Stimulated activated CD4-positive, alpha-beta T cell treated with anti-CD3 and anti-CD28 coated beads, Interleukin-4, amount 100 ng/mL, for 48 hours (primary cell): ENCODE data around the gene FXYD6.
"Not testable (repeated sequence)": the region's sequence is repeated elsewhere in the genome, so short reads cannot be mapped to it uniquely, and the experiment has no call there.

ENCODE experiments used
- DNase-seq, 2 donors: peaks; one replicate each; pipeline ENCODE4 v3.0.0-alpha.2; 2020; ENCODE audit warnings: low read depth in 2 of 2

Gene FXYD6

DNA sequence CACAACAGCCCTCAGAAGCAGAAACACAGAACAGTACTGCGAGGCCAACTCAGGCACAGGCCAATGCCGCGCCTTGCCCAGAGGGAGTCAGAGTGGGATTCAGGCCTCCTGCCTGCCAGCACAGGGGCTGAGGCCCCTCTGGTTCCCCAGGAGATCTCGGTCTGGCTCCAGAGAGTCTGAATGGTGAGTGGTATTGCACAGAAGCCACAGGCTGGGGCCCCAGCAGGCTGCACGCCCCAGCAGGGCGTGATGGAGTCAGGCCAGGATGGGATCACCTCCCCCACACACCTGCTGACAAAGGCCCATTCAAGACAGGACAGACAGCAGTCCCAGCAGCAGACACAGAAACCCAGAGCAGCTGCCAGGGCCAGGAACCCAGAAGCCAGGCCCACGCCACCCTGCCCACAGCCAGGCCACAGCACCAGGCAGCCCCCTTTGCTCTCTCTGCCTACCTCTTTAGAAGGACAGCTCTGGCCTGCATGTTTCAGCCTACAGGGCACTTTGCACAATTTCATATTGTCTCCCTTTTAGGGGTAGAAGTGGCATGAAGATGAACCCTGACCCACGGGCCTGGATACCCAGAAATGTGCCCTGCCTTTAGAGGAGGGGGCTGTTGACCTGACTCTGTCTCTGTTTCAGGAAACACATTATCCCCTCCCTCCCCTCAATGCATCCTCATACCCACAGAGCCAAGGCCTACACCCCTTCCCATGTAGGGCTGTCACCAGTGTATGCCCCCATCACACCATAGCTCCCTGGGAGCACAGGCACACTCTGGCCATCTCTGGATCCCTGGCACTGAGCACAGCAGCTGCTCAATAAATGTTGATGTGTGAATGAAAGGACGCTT is 6.1 kb downstream of the FXYD6 start:
- DNase-seq = no peak

DNA sequence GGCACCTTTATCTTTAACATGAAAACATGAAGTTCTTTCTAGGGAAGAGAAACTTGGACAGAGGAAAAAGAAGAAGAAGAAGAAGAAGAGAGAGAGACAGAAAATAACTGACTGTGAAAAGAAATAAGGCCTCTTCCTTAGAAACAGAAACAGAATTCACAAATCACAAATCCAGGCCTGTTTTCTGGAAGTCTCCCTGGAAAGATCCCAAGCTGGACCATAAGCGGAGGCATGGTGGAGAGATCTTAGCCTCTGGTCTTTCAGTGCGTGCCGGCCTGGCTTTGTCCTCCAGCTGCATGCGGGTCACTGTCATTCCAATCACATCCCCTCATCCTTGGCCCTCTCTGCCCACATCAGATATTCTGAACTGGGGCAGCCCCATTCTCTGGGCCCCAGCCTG is 6.9 kb downstream of the FXYD6 start:
- DNase-seq = no peak

DNA sequence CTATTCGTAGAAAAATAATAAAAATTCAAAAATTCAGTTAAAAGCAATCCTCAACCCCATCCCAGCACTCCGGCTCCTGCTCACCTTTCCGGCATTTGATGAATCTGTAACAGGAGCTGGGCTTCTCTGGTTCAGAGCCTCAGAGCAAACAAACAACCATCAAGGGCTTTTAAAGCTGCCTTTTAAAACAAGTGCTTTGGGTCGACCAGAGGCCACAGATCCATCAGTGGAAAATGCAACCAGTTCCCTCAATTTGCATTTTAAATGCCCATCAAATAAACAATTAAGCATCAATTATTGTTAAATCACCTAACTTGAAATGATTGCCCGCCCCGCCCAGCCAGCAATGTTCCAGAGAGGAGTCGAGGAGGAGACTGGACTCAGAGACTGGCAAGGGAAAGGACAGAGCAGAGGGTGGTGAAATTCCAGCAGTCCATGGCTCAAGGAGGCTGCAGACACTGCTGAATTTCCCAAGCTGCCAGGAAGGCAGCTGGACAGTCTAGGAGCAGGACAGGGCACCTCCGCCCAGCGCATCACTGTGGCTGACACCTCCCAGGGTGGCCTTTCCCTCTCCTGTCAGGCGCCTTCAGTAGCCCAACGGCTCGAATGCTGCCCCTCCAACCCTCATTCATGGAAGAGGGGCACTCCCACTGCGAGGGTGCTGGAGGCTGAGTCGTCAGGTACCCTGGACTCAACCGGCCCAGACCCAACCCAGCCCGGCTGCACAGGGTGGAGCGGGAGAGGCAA is 7.5 kb downstream of the FXYD6 start:
- no peak for DNase-seq

DNA sequence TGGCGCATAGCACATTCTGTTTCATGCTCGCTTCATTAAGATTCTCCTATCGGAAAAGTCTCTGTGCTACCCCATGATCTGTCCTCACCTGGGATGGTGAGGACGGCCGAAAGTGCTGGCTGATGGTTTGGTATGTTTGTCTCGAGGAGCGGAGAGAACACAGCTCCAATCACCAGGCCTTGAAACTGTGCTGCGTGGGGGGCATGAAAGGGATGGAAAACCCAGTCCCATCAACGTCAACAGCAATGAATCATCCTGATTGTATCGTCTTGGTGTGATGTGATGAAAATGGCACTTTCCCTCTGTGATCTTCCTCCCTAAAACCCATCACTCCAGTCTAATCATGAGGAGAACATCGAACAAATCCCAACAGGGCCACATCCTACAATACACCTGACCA is 8.4 kb downstream of the FXYD6 start:
- no peak for DNase-seq

DNA sequence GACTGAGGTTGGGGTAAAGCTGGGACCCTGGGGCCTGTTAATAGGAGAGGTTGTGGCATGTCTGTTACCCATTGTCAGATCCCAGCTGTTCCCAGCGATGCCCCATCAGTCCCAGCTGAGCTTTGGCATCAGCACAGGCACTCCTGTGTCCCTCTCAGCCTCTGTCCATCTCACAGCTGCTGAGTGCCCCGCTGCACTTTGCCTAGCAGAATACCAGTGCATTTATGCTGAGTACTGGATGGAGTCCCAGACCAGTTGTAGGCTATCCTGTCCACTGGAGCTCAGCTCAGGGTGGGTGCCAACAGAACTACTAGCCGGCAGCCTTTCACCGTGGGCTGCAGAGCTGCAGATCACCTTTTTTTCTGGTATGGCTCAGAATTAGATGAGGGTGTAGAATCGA is 9.9 kb downstream of the FXYD6 start:
- no peak for DNase-seq

DNA sequence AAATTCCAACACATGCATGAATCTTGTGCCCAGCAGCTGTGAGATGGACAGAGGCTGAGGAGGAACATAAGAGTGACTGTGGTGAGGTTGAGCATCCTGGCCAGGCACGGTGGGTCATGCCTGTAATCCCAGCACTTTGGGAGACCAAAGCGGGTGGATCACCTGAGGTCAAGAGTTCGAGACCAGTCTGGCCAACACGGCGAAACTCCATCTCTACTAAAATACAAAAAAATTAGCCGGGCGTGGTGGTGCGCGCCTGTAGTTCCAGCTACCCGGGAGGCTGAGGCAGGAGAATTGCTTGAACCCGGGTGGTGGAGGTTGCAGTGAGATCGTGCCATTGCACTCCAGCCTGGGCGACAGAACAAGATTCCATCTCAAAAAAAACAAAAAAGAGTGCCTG is 10.9 kb downstream of the FXYD6 start:
- DNase-seq = not testable (repeated sequence)

DNA sequence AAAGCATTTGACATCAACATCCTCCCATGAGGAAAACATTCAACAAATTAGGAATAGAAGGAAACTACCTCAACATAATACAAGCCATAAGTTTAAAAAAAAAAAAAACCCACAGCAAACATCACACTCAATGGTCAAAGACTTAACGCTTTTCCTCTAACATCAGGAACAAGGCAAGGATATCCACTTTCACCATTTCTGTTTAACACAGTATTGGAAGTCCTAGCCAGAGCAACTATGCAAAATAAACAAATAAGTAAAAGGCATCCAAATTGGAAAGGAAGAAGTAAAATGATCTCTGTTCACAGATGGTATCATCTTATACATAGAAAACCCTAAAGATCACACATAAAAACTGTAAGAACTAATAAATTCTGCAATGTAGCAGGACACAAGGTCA is 13.1 kb downstream of the FXYD6 start:
- no peak for DNase-seq

DNA sequence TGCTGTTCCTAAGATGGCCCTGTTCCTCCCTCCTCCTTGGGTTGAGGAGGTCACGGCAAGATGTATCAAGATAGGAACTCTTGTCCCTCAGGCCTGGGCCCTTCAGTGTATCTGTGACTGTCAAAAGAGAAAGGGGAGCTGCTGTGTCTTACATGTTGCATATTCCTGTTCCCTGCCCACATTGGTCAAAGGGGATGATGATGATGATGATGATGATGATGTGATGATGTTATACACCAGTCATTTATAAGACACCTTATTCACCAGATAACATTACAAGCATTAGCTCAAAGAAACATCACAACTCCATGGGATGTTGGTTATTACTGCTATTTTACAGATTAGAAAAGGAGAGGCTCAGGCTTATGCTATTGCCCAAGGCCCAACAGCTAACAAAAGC is 13.7 kb downstream of the FXYD6 start:
- DNase-seq = no peak

DNA sequence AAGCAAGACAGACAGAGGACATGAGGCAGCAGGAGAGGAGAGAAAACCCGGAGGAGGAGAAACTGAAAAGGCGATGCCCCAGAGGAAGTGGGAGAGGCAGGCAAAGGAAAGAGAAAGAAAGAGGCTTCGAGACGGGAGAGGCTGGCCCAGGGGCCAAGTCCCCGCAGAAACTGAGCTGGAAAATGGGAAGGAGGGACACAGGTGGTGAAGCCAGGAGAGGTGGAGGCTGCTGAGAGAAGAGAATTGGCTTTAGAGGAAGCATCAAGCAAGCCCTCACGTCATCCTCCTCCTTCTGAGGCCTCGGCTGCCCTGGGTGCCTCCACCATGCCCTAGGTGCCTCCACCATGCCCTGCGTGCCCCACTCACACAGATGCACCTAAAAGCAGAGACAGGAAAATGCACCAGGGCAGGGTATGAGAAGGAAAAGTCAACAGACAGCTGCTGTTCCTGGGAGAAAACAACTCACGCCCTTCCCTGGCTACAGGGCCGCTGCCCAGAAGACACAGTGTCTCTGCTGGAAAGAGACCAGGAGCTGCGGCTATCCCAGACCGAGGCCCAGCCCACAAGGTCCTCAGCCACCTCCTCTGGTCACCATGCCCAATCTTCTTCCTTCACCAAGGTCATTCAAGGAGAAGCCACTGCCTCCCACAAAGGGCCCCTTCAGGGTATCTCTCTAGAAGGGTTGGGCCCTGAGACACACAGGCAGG is 14.3 kb downstream of the FXYD6 start:
- no peak for DNase-seq

DNA sequence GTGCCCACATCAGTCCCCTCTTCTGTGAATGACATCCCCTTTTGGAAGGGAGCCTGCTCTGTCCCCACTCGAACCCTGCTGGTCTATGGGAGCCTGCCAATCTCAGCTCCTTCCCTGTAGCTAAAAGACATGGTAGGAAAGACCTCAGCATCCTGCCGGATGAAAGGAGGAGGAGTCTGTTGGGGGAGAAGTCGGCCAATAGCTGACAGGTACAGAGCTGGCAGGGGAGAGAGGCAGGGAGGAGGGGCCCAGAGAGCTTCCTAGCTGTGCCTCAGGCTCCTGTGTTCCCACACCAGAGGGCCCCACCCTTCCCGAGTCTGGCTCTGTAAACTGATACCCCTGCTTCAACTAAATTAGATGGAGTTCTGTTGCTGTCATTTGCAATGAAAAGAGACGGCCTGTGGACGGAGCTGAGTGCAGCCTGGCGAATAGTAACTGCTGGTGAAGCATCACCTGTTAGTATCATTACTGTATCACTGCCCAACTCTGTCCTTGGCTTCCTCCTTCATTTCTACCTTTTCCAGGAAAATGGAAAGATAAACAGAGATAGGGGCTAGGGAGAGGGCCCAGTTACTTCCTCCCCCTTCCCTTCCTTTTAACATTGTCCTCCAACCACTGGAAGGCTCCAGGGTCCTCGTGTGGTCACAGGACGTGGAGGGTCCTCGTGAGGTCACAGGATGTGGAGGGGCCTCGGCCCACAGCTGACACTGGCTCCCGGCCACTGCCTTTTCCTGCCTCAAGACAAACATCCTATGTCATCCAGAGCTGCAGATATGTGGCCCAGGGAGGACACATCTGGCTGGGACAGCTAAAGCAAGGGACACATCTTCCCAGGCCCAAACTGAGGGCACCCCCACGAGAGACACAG is 15.1 kb downstream of the FXYD6 start:
- no peak for DNase-seq

DNA sequence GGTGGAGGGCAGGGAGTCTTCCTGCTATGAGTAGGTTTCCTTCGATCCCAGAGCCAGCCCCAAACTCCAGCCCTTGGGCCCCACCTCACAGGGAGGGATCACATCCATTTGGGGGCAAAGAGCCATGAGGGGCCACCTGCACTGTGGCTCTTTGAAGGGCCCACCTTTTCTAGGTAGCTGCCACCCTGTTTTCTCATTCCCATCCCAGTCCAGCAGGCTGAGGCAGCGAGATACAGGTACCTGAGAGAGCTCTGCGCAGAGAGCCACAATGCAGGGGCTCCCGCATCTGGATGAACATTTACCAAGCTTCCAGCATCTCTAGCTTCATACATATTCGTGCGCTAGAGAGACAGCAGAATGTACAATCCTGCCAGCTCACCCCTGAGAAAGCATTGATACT is 16.3 kb downstream of the FXYD6 start:
- no peak for DNase-seq

DNA sequence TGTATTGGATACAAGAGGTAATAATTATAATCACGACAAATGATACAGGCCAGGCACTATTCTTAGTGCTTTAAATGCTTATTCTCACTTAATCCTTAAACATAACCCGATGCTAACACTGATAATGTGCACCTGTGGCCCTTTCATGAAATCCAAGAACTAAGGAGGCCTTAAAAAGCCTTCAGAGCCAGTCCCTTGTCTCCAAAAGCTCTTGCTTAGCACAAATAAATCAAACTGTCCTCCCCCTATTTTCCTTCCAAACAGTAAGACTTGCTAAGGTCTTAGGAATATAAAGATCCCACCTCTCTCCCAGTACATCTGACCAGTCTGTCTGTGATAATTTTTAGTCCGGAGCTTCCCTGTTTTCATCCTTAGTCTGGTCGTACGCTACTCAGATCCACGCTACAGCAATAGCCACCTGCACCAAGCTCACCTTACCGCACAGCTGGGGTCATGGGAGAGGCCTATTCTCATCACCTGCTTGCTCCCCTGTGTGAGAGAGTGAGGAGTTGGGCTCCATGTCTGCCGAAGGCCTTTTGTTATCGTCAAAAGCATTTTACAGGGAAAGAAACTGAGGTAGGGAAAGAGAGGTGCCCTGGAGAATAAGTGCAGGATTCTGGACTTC is 16.9 kb downstream of the FXYD6 start:
- no peak for DNase-seq

DNA sequence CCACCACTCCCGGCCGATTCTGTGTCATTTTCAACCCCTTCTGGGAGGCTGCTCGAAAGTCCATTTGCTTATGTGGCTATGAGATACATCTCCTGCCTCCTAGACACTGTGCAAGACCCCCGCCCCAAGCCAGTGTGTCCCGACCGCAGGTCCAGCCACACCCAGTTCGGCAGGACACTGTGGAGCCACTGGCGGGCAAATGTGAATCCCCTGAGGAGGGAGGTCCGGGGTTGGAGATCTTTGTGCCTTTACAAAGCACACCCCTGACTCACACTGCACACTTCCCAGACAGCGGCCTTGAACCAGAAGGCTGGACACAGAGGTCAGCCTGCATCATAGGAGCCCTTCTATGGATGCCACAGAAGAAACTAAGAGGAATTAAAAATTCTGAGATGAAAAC is 17.4 kb downstream of the FXYD6 start:
- DNase-seq = no peak

DNA sequence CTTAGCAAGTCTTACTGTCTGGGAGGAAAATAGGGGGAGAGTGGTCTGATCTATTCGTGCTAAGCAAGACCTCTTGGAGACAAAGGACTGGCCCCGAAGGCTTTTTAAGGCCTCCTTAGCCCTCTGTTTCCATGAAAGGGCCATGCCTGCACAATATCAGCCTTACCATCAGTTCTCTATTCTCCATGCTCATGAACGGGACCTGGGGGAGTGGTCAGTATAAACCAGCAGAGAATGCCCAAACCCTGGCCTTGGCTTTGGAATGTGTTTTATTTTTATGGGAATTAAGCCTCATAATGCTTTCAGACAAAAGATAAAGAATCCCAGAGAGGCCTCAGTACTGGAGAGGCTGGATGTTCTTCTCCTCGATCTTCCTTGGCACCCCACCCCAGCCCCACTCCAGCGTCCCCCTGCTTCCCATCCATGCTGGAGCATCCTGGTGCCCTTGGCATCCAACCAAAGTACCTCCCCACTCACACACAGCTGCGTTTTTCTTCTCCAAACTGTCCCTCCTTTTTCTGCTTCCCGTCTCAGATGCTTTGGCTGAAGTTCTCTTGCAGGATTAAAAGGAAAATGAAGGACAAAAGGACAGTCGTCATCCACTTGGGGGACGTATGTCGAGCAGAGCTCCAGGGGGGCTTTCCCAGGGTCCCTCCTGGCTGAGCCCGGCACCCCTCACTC is 18.6 kb downstream of the FXYD6 start:
- no peak for DNase-seq

DNA sequence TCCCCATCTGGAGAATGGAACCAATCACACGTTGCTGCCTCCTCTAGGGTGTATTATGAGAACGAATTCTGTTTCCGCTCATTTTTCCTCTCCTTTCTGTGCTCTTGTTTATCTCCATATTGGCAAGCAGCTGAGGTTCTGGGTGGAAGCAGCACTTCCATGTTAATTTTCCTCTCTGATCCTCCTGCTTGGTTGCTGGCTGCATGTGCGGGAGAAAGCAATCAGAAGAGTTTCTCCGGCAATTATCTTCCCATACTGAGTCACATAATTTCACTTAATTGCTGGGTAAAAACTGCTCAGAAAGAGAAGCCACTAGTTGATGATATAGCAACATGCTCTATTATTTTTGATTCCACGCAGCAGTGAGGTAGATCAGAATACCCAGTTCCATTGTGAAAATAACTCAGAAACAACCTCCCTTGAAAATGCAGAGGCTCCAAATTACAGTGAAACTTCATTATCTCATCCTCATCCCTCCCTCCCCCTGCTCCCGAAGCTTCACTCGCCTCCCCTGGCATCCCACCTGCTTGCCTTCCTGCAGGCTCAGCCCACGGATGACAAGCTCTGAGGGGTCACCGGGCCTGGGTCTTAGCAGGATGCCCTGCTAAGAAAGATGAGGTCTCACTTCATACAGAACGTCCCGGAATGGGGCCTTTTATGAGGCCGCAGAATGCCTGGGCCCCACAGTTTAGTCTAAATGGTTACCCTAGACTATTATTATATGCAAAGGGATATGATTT is 20.4 kb downstream of the FXYD6 start:
- no peak for DNase-seq

DNA sequence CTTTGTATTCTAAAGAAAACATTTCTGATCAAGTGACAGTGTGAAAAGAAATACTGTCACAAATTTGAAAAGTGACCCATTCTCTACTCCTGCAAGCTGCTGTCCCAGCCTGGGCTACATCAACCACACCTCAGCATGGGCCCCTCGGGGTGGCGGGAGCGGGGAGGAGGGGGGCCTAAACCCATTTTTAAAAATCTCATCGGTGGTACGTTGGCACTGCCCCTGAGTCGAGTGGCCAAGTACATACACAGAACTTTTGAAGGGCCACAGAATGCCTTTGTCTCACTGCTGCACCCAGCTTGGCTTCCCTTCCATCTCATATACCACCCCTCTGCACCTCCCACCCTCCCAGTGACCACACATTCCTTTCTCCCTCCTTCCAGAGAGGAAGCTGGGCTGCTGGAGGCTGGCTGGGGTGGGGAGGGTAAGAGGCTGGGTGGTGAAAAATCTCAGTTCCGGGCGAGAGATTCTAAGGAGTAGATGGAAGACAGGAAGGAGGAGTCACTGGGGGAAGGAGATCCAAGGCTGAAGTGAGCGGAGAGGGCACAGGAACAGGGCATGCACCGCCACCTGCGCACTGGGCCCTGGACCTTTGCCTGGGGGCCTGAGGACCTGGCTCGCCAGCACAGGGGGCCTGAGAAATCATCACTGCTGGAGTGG is 21.1 kb downstream of the FXYD6 start:
- no peak for DNase-seq

DNA sequence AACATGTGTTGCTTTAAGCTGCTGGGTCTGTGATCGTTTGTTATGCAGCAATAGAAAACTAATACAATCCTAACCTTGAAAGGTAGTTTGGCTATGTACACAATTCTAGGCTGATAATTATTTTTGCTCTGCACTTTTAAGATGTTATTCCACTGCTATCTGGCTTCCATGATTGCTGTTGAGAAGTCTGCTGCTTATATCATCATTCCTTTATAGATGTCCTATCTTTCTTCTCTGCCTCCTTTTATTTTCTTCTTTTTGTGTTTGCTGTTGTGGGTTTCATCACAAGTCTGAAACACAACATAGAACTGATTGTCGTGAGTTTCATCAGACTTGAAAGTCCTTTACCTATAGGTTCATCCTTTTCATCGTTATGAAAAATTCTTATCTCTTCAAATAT is 24.1 kb downstream of the FXYD6 start:
- DNase-seq = no peak

DNA sequence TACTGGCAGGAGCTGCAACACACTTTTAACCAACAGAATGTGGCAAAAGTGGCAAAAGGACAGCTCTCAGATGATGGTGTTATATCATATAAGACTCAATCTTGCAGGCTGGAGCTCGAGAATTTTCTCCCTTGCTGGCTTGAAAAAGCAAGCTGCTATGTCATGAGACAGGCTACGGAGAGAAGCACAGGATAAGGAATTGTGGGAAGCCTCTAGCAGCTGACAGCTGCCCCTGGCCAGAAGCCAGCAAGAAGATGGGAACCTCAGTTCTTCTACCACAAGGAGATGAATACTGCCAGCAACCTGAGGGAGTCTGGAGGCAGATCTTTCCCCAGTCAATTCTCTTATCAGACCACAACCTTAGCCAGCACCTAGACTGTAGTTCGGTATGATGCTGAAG is 24.6 kb downstream of the FXYD6 start:
- no peak for DNase-seq

DNA sequence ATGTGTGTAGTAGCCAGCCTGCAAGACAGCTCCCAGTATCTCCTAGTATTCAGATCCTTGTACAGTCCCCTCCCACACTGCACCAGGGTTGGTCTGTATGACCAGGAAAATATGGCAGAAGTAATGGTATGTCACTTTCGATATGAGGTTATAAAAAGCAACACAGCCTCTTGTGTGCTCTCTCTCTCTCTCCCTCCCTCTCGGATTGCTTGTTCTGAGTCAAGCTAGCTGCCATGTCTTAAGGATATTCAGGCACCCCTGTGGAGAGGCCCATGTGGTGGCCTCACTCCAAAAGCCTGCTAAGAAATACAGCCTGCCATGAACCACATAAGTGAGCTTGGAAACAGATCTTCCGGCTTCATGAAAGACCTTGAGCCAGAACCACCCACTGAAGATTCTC is 25.4 kb downstream of the FXYD6 start:
- DNase-seq = no peak
